H9 (cell line): ENCODE measurements around the gene CHID1. TPM values are rescaled to one million over a fixed set of nuclear protein-coding genes. Genes with fewer than 3 reads are reported as not detected.
A peak's percentile ranks its signal among the peaks of the same experiment; 100 is the strongest.

Experiments used
- DNase-seq: peaks from one replicate; pipeline ENCODE4 v3.0.0-alpha.2; 2017
- H2AFZ ChIP-seq: one replicate; pipeline ENCODE4 v1.6.1; 2013; ENCODE audit warnings: mild to moderate bottlenecking, low read length, control low read depth, moderate library complexity
- H2AK5ac ChIP-seq: 2 replicates; pipeline ENCODE4 v1.6.1; 2013; ENCODE audit warnings: low read length, control low read depth, mixed read lengths; ENCODE audit not compliant: insufficient read length
- H2BK120ac ChIP-seq: one replicate; pipeline ENCODE4 v1.6.1; 2013; ENCODE audit warnings: low read depth, mild to moderate bottlenecking, low read length, control low read depth, inconsistent platforms; ENCODE audit not compliant: poor library complexity, severe bottlenecking
- H2BK12ac ChIP-seq: 2 replicates; pipeline ENCODE4 v1.6.1; 2013; ENCODE audit warnings: low read length, control low read depth, mixed read lengths, low read depth; ENCODE audit not compliant: insufficient read length
- H2BK15ac ChIP-seq: 2 replicates; pipeline ENCODE4 v1.6.1; 2013; ENCODE audit warnings: low read depth, low read length, control low read depth
- H2BK20ac ChIP-seq: one replicate; pipeline ENCODE4 v1.6.1; 2013; ENCODE audit warnings: low read depth, mild to moderate bottlenecking, low read length, control low read depth, inconsistent platforms; ENCODE audit not compliant: poor library complexity, severe bottlenecking
- H2BK5ac ChIP-seq: 2 replicates; pipeline ENCODE4 v1.6.1; 2013; ENCODE audit warnings: low read length, control low read depth, mixed read lengths; ENCODE audit not compliant: insufficient read length
- H3K14ac ChIP-seq: 2 replicates; pipeline ENCODE4 v1.6.1; 2013; ENCODE audit warnings: low read length, control low read depth; ENCODE audit not compliant: insufficient read depth
- H3K18ac ChIP-seq: 2 replicates; pipeline ENCODE4 v1.6.1; 2013; ENCODE audit warnings: low read depth, mild to moderate bottlenecking, mixed read lengths, low read length, control low read depth; ENCODE audit not compliant: insufficient read length
- H3K23ac ChIP-seq: 2 replicates; pipeline ENCODE4 v1.6.1; 2013; ENCODE audit warnings: low read length, control low read depth, mixed read lengths, low read depth; ENCODE audit not compliant: insufficient read length
- H3K23me2 ChIP-seq: 2 replicates; pipeline ENCODE4 v1.6.1; 2013; ENCODE audit warnings: low read depth, mild to moderate bottlenecking, mixed read lengths, low read length, control low read depth; ENCODE audit not compliant: insufficient read length, poor library complexity, severe bottlenecking
- H3K27ac ChIP-seq: 2 replicates; pipeline ENCODE4 v1.5.1; 2013; ENCODE audit warnings: low read length, control low read depth, mixed read lengths, low read depth; ENCODE audit not compliant: insufficient read length
- H3K27me3 ChIP-seq: 2 replicates; pipeline ENCODE4 v1.6.1; 2013; ENCODE audit warnings: low read length, control low read depth, inconsistent platforms; ENCODE audit not compliant: insufficient read depth
- H3K4ac ChIP-seq: 2 replicates; pipeline ENCODE4 v1.6.1; 2013; ENCODE audit warnings: low read depth, mild to moderate bottlenecking, control low read depth, inconsistent platforms, low read length, moderate library complexity
- H3K4me1 ChIP-seq: 2 replicates; pipeline ENCODE4 v1.6.1; 2013; ENCODE audit warnings: low read length, control low read depth, inconsistent platforms; ENCODE audit not compliant: insufficient read depth
- H3K4me2 ChIP-seq: 2 replicates; pipeline ENCODE4 v1.6.1; 2013; ENCODE audit warnings: low read length, control low read depth, mixed read lengths; ENCODE audit not compliant: insufficient read length, insufficient read depth
- H3K56ac ChIP-seq: 2 replicates; pipeline ENCODE4 v1.6.1; 2013; ENCODE audit warnings: low read depth, mild to moderate bottlenecking, mixed read lengths, low read length, control low read depth; ENCODE audit not compliant: insufficient read length
- H3K79me1 ChIP-seq: 2 replicates; pipeline ENCODE4 v1.6.1; 2013; ENCODE audit warnings: low read depth, mild to moderate bottlenecking, moderate library complexity, low read length, control low read depth, inconsistent platforms; ENCODE audit not compliant: insufficient read depth, poor library complexity, severe bottlenecking
- H3K79me2 ChIP-seq: 2 replicates; pipeline ENCODE4 v1.6.1; 2013; ENCODE audit warnings: low read length, control low read depth, inconsistent platforms; ENCODE audit not compliant: insufficient read depth
- H3K9ac ChIP-seq: 2 replicates; pipeline ENCODE4 v1.6.1; 2013; ENCODE audit warnings: low read length, control low read depth, mixed read lengths; ENCODE audit not compliant: insufficient read length; ENCODE audit errors: extremely low read depth
- H3K9me3 ChIP-seq: one replicate; pipeline ENCODE4 v1.6.1; 2013; ENCODE audit warnings: low read depth, low read length, inconsistent platforms; ENCODE audit not compliant: control insufficient read depth
- H3T11ph ChIP-seq: one replicate; pipeline ENCODE4 v1.6.1; 2013; ENCODE audit warnings: mild to moderate bottlenecking, low read length, control low read depth, inconsistent platforms
- H4K20me1 ChIP-seq: one replicate; pipeline ENCODE4 v1.6.1; 2013; ENCODE audit not compliant: control insufficient read depth, insufficient read length, insufficient read depth
- H4K5ac ChIP-seq: 2 replicates; pipeline ENCODE4 v1.6.1; 2013; ENCODE audit warnings: low read depth, mild to moderate bottlenecking, mixed read lengths, low read length, control low read depth; ENCODE audit not compliant: insufficient read length
- H4K8ac ChIP-seq: replicated peaks from 2 replicates; pipeline ENCODE4 v1.6.1; 2013; ENCODE audit warnings: low read length, control low read depth, mixed read lengths, low read depth; ENCODE audit not compliant: insufficient read length
- H4K91ac ChIP-seq: 2 replicates; pipeline ENCODE4 v1.6.1; 2013; ENCODE audit warnings: low read depth, mild to moderate bottlenecking, moderate library complexity, mixed read lengths, low read length, control low read depth; ENCODE audit not compliant: insufficient read length
- H3K27ac Mint-ChIP-seq, 3 experiments: 2 replicates in 2 of 3; 3 replicates in 1 of 3; pipeline ENCODE4 v1.8.0; 2020 to 2021; ENCODE audit warnings: mixed read lengths in 3 of 3, mild to moderate bottlenecking in 1 of 3, moderate library complexity in 1 of 3
- H3K27me3 Mint-ChIP-seq: 2 replicates; pipeline ENCODE4 v1.8.0; 2021; ENCODE audit warnings: low read depth, mild to moderate bottlenecking, moderate library complexity, mixed read lengths
- H3K36me3 Mint-ChIP-seq, 3 experiments: 2 replicates in 2 of 3; 3 replicates in 1 of 3; pipeline ENCODE4 v1.8.0; 2020 to 2021; ENCODE audit warnings: low read depth in 3 of 3, mixed read lengths in 3 of 3; ENCODE audit not compliant: insufficient read depth in 1 of 3
- H3K4me1 Mint-ChIP-seq, 2 experiments: 2 replicates each; pipeline ENCODE4 v1.8.0; 2020; ENCODE audit warnings: mixed read lengths in 2 of 2
- H3K4me3 Mint-ChIP-seq, 2 experiments: 2 replicates in 1 of 2; 3 replicates in 1 of 2; pipeline ENCODE4 v1.8.0; 2020 to 2021; ENCODE audit warnings: mild to moderate bottlenecking in 2 of 2, mixed read lengths in 2 of 2, moderate library complexity in 1 of 2
- H3K9me3 Mint-ChIP-seq, 2 experiments: 2 replicates in 1 of 2; 3 replicates in 1 of 2; pipeline ENCODE4 v1.8.0; 2020; ENCODE audit warnings: mild to moderate bottlenecking in 2 of 2, mixed read lengths in 2 of 2, moderate library complexity in 1 of 2
- CTCF ChIP-seq: fragments of 200-600 bp; sonication (generic); conservative IDR thresholded peaks from 3 replicates; pipeline ENCODE4 v1.8.0; 2021; ENCODE audit warnings: antibody characterized with exemption, mild to moderate bottlenecking
- WGBS: extraction: QIAGEN DNeasy Blood & Tissue Kit; methylation state at CpG from one replicate; pipeline ENCODE4 v1.1.7; 2013; ENCODE audit warnings: missing lambda C conversion rate, low lambda C conversion rate, mixed read lengths; ENCODE audit not compliant: insufficient read length; ENCODE audit errors: extremely low coverage; 5-methylcytosine and 5-hydroxymethylcytosine counted together
- total RNA-seq: library from RNA; stranded (reverse); gene quantifications from 2 replicates; pipeline ENCODE4 v1.2.1, GENCODE V29; 2021

The CHID1 gene
- total RNA-seq, 1 experiment from 2014 or later: 89.4 TPM

GRCh38 chr11:826227-826621, 84.4 kb downstream of the CHID1 start:
- H3K4ac ChIP-seq: no peak overlapping the region
- H3K9ac ChIP-seq: no peak overlapping the region
- no peak overlapping the region for H3K56ac ChIP-seq
- no peaks in the 10 kb centered on the region for H3K79me1 ChIP-seq
- Mint-ChIP-seq H3K9me3 (no peaks in the 10 kb centered on the region; a peak in 1 of 5 replicates), H3K27me3 (peaks cover 24% of the 10 kb centered on the region), H3K4me1 (peaks cover 23 to 31% of the 10 kb centered on the region in 2 experiments), H3K4me3 (peak overlapping the region; percentile 59 to 78), H3K36me3 (peaks cover 0 to 26% (median 13%) of the 10 kb centered on the region in 3 experiments), H3K27ac (no peak overlapping the region)
- no peak overlapping the region for H3T11ph ChIP-seq
- peaks cover 5% of the 10 kb centered on the region; the same call in 1 of the 2 replicates for H3K27me3 ChIP-seq
- H4K8ac ChIP-seq: no peak overlapping the region
- no peak overlapping the region for H3K27ac ChIP-seq
- H3K9me3 ChIP-seq: no peaks in the 10 kb centered on the region
- no peak overlapping the region for H3K23ac ChIP-seq
- no peak overlapping the region for H2BK15ac ChIP-seq
- no peaks in the 10 kb centered on the region for H4K20me1 ChIP-seq
- peaks cover 24% of the 10 kb centered on the region for H3K23me2 ChIP-seq
- H3K4me2 ChIP-seq: no peak overlapping the region
- no peak overlapping the region for H2BK20ac ChIP-seq
- H3K79me2 ChIP-seq: no peaks in the 10 kb centered on the region
- no peak overlapping the region for H2BK5ac ChIP-seq
- TF ChIP-seq CTCF: no peak
- no peak overlapping the region for H2AK5ac ChIP-seq
- no peak overlapping the region for H2BK120ac ChIP-seq
- WGBS: no CpG with 5 or more reads among the region's 9 CpGs
- H3K18ac ChIP-seq: no peak overlapping the region
- H3K4me1 ChIP-seq: no peaks in the 10 kb centered on the region; the same call in 1 of the 2 replicates
- H2BK12ac ChIP-seq: no peak overlapping the region
- no peak overlapping the region for H4K91ac ChIP-seq
- no peak overlapping the region for H3K14ac ChIP-seq
- DNase-seq: no peak
- no peak overlapping the region for H2AFZ ChIP-seq
- no peak overlapping the region for H4K5ac ChIP-seq
